ENCODE measurements around the gene SLC12A4. TPM values are rescaled to one million over a fixed set of nuclear protein-coding genes. Genes with fewer than 3 reads are reported as not detected.

SLC12A4 gene
- total and polyA plus RNA-seq, 10 donors = 4.6 to 68.5 (median 29.4) TPM

DNA sequence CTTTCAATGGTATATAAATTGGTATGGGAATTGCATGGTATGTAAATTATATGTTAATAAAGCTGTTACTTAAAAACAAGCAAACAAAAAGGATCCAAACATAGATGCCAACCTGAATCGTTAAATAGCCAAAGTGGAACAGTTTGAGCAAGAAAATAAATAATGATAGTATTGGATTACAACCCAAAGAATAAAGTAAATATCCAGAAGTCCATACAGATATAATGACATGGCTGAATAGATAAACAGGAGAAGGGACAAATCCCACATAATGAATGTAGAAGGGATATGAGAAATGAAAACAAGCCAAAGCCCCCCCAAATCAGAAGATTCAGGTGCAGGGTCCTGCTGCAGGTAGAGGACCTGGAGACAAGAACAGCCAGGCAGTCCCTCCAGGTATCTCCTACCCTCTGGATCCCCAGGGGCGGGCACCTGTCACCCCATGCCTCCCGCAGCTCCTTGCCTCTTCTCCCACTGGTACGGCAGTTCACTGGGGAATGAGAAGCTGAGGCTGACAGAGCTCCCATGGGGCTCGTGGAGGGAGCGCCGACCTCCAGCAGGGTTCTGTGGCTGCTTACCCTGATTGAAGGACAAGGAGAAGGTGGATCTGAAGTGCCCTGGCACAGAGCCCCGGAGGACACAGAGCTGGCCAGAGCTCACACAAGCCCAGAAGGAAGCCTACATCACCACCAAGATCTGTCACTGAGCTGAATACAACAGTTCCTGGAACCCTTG lies 14.6 kb downstream of the SLC12A4 start:
- H3K9me3 ChIP-seq = no peaks in the 10 kb centered on the region
- no peak overlapping the region for H3K4me3 ChIP-seq
- intact Hi-C loops (cut with DNase I; ENCODE audit: low total_unique reads) = no loop called here
- H3K36me3 ChIP-seq = peaks cover 0 to 100% (median 60%) of the 10 kb centered on the region in 6 donors
- no peak overlapping the region for H3K27ac ChIP-seq
- H3K27me3 ChIP-seq (replicated peaks in 1 of 7) = no peaks in the 10 kb centered on the region
- peak; percentile 63 for DNase-seq
- TF ChIP-seq POLR2AphosphoS5 (IDR thresholded peaks at IDR 0.05) (no peak), POLR2A (IDR thresholded peaks at IDR 0.05) (no peak)
- TF ChIP-seq, protein P1, sequence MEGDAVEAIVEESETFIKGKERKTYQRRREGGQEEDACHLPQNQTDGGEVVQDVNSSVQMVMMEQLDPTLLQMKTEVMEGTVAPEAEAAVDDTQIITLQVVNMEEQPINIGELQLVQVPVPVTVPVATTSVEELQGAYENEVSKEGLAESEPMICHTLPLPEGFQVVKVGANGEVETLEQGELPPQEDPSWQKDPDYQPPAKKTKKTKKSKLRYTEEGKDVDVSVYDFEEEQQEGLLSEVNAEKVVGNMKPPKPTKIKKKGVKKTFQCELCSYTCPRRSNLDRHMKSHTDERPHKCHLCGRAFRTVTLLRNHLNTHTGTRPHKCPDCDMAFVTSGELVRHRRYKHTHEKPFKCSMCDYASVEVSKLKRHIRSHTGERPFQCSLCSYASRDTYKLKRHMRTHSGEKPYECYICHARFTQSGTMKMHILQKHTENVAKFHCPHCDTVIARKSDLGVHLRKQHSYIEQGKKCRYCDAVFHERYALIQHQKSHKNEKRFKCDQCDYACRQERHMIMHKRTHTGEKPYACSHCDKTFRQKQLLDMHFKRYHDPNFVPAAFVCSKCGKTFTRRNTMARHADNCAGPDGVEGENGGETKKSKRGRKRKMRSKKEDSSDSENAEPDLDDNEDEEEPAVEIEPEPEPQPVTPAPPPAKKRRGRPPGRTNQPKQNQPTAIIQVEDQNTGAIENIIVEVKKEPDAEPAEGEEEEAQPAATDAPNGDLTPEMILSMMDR (IDR thresholded peaks at IDR 0.05 in 8 of 11, conservative IDR thresholded peaks at IDR 0.05 in 3 of 11) = no peak
- H3K4me1 ChIP-seq = peaks cover 0 to 15% (median 2%) of the 10 kb centered on the region in 6 donors
- WGBS, 5 donors = 87 to 93% (median 91%) methylated on average over 7 to 8 of the region's 8 CpGs

DNA sequence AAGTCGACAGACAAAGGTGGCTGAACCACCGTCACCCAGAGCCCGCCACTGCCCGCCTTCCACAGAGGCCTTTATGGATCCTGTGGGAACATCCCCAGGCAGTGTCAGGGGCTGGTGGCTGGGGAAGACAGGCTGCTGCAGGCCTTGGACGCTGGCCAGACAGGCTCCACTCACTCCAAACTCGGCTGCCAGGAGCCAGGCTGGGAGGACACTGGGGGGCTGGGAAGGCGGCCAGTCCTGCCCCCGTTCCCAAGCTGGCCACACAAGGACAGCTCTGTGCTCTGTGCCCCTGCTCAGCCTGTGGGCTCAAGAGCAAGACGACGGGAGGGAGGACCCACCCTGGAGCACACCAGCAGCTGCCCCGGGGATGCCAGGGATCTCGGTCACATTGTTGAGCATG lies 17.0 kb downstream of the SLC12A4 start:
- intact Hi-C loops (cut with DNase I; ENCODE audit: low total_unique reads) = no loop called here
- DNase-seq = peak; percentile 67
- peaks cover 0 to 100% (median 71%) of the 10 kb centered on the region in 6 donors for H3K36me3 ChIP-seq
- no peaks in the 10 kb centered on the region for H3K9me3 ChIP-seq
- no peak overlapping the region for H3K27ac ChIP-seq
- no peaks in the 10 kb centered on the region for H3K27me3 ChIP-seq (replicated peaks in 1 of 7)
- TF ChIP-seq POLR2AphosphoS5 (IDR thresholded peaks at IDR 0.05) (peak in 2 of 3 donors; percentile 25 to 69), POLR2A (IDR thresholded peaks at IDR 0.05) (no peak)
- TF ChIP-seq, protein P1 (IDR thresholded peaks at IDR 0.05 in 8 of 11, conservative IDR thresholded peaks at IDR 0.05 in 3 of 11) = no peak
- H3K4me3 ChIP-seq = no peak overlapping the region
- H3K4me1 ChIP-seq = peaks cover 0 to 9% (median 2%) of the 10 kb centered on the region in 6 donors
- 79 to 95% (median 88%) methylated on average over 4 to 12 of the region's 12 CpGs for WGBS, 5 donors

DNA sequence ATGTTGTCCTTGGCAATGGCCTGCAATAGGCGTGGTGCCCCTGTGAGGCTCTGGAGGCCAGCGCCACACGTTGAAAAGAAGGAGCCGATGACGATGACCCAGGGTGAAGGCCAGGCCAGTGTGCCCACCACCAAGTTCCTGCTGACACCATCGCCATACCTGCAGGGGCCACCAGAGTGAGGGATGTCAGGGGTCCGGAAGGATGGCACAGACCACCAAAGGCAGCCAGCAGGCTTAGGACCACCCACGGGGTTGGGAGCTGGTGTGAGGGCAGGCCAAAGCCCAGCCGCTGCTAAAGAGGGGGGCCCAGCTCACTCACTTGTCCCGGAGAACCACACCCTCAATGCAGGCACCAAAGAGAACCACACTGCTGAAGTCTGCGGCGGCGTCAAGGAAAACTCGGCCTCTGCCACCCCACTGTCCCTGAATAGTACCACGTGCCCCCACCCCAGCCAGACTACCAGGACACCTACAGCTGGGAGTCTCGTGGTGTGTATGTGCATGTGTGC lies 18.0 kb downstream of the SLC12A4 start:
- Histone ChIP-seq H3K9me3 (no peaks in the 10 kb centered on the region), H3K4me3 (no peak overlapping the region), H3K36me3 (peaks cover 0 to 100% (median 80%) of the 10 kb centered on the region in 6 donors), H3K4me1 (peaks cover 0 to 19% (median 2%) of the 10 kb centered on the region in 6 donors), H3K27ac (no peak overlapping the region), H3K27me3 (replicated peaks in 1 of 7) (no peaks in the 10 kb centered on the region)
- TF ChIP-seq POLR2A (IDR thresholded peaks at IDR 0.05) (no peak), POLR2AphosphoS5 (IDR thresholded peaks at IDR 0.05) (no peak)
- TF ChIP-seq, protein P1 (IDR thresholded peaks at IDR 0.05 in 8 of 11, conservative IDR thresholded peaks at IDR 0.05 in 3 of 11) = no peak
- WGBS, 5 donors = 91 to 95% (median 94%) methylated on average over 2 to 16 of the region's 16 CpGs
- DNase-seq = peak; percentile 63
- intact Hi-C loops (cut with DNase I; ENCODE audit: low total_unique reads) = no loop called here

DNA sequence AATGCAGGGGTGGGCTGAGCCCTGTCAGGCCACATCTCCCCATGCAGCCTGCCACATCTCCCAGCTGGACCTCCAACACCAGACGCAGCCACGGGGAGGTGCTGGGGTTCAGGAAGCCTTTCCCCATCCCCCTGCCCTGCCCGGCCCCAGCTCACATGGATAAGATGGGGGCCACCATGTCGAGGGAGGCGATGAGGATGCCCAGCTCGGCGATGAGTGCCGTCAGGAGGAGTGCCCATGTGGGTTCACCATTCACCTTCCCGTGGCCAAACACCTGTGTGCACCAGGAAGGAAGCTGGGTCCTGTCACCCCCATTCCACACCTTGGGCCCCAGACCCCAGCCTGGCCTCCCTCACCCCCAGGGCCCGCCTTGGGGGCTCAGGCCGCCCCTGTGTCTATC lies 18.8 kb downstream of the SLC12A4 start:
- peaks cover 0 to 100% (median 83%) of the 10 kb centered on the region in 6 donors for H3K36me3 ChIP-seq
- H3K27me3 ChIP-seq (replicated peaks in 1 of 7) = no peaks in the 10 kb centered on the region
- peaks cover 0 to 26% (median 4%) of the 10 kb centered on the region in 6 donors for H3K4me1 ChIP-seq
- H3K27ac ChIP-seq = no peak overlapping the region
- WGBS, 5 donors = 86 to 95% (median 92%) methylated on average over 11 of the region's 11 CpGs
- H3K4me3 ChIP-seq = no peak overlapping the region
- DNase-seq = peak; percentile 61
- intact Hi-C loops (cut with DNase I; ENCODE audit: low total_unique reads) = no loop called here
- TF ChIP-seq POLR2AphosphoS5 (IDR thresholded peaks at IDR 0.05) = peak in 2 of 3 donors; percentile 16 to 31
- TF ChIP-seq POLR2A (IDR thresholded peaks at IDR 0.05) = no peak
- no peaks in the 10 kb centered on the region for H3K9me3 ChIP-seq

Measured in spleen (tissue), 11 donors.